ENCODE data around the gene DIP2B.
A peak's percentile ranks its signal among the peaks of the same experiment; 100 is the strongest.
"Not testable (repeated sequence)": the region's sequence is repeated elsewhere in the genome, so short reads cannot be mapped to it uniquely, and the experiment has no call there.

Gene DIP2B

DNA sequence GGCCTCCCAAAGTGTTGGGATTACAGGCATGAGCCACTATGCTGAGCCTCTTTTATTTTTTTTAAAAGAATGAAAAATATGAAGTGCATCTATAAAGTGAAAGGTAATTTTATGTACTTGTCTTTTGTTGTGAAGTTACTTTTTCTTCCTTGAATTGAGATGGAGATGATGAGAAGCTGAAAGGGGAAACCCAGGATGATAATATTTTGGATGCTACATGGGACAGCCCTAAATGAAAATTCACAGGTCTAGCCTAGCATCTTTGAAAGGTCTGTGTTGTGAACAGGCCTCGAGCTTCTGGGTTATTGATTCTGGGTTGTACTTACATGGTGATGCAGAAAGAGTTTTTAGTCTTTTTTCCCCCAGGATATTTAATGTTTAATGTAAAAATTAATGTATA, 14.6 kb downstream of the DIP2B start:
- no peak for FAIRE-seq

GRCh38 chr12:50520416-50521207, 15.8 kb downstream of the DIP2B start:
- peak; percentile 56 for FAIRE-seq

- FAIRE-seq, result not testable (repeated sequence)
Measured at GRCh38 chr12:50521781-50522180, 17.0 kb downstream of the DIP2B start.

DNA sequence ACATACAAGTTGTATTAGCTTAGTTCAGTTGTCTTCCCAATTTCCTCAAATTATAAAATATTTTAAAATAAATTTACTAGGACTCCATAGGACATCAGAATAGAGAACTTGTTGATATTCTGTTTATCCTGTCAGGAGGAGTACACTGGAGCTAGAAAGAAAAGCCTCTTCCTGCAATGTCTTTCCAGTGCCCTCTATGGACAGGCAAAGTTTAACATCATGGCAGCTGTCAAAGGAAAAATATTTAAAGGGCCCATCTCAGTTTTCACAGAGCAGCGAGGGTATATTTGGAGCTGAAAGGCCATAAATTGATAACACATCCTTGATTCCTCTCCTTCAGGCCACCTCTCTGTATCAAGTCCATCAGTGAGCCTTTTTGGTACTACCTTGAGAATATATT, 19.0 kb downstream of the DIP2B start:
- no peak for FAIRE-seq

- no peak for FAIRE-seq
Measured at GRCh38 chr12:50524621-50525020, 19.8 kb downstream of the DIP2B start.

DNA sequence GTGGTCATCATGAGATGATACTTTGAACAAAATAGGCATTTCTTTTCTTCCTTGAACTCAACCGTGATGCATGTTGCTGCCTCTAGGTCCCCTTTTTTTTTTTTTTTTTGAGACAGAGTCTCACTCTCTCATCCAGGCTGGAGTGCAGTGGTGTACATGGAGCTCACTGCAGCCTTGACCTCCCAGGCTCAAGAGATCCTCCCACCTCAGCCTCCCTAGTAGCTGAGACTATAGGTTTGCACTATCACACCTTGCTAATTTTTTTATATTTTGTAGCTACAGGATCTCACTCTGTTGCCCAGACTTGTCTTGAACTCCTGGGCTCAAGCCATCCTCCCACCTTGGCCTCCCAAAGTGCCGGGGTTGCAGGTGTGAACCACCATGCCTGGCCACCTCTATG, 20.6 kb downstream of the DIP2B start:
- FAIRE-seq, result no peak

DNA sequence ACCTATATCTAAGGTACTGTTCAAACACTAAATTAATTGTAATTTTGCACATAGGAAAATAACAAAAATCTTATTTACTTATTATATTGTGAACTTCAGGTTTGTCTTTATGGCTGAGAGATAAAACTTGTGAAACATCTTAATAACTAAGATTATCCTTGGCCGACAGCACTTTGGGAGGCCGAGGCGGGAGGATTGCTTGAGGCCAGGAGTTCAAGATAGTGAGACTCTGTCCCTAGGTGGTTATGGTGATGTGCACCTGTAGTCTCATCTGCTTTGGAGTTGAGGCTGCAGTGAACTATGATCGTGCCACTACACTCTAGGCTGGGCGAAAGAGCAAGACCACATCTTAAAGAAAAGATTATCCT, 22.6 kb downstream of the DIP2B start:
- no peak for FAIRE-seq

DNA sequence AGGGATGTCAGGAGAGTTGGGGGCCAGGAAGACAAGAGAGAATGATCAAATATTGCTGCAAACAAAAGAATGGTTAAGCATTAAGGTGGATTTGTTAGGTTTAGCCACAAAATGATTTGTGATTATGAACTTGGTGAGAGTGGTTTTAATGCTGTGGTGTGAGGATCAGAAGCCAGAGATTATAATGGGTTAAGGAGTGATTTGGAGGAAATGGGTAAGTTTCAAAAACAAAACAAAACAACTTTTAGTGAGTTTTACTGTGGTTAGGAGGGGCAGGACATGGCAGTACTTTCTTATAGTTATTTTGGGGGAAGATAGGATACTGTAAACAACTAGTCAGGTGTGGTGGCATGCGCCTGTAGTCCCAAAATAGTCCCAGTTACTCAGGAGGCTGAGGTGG, 24.0 kb downstream of the DIP2B start:
- FAIRE-seq, result no peak

- FAIRE-seq, result no peak
Measured at GRCh38 chr12:50529345-50529744, 24.6 kb downstream of the DIP2B start.

DNA sequence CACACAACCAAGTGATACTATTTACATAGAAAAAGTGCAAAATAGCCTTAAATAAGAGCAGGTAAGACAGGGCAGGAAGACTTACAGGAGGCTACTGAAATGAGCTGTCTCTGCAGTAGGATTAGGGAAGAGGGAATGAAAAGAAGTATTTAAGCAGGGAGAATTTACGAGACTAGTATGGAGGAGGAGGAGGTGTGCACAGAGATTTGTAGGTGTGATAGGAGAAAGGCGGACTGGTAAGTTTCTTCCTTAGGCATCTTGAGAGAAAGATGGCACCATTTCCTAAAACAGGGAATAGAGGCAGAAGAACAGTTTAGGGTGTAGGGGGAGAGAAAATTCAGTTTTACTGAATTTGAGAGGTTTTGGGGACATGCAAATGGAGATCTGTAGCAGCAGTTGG, 25.7 kb downstream of the DIP2B start:
- no peak for FAIRE-seq

- no peak for FAIRE-seq
Measured at GRCh38 chr12:50533203-50533584, 28.4 kb downstream of the DIP2B start.

GRCh38 chr12:50533971-50534370, 29.2 kb downstream of the DIP2B start:
- no peak for FAIRE-seq

DNA sequence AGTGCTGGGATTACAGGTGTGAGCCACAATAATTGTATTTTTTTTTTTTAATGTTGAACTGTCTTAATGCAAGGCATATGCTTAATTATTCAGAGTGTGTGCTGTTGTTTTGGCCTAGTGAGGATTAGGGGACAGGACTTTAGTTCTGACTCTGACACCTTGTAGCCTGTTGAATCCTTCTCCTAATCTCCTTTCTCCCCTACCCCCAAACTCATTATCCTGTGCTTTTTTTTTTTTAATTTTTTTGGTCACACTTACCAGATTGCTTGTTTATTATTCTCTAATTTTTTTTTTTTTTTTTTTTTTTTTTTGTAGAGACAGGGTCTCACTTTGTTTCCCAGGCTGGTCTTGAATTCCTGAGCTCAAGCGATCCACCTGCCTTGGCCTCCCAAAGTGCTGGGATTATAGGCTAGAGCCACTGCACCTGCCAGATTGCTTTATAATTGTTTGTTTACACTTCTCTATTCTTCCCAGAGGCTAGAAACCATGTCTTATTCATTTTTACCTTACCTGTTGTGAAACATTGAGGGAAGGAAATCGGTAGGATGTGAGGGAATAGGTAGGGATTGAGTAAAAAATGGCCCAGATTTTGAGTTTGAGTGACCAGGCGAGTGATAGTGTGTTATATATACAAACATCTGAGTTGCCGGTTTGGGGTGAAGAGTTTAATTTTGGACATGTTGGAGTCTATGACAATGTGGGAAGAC, 32.2 kb downstream of the DIP2B start:
- FAIRE-seq, result no peak

GRCh38 chr12:50537538-50537919, 32.7 kb downstream of the DIP2B start:
- FAIRE-seq, result no peak

DNA sequence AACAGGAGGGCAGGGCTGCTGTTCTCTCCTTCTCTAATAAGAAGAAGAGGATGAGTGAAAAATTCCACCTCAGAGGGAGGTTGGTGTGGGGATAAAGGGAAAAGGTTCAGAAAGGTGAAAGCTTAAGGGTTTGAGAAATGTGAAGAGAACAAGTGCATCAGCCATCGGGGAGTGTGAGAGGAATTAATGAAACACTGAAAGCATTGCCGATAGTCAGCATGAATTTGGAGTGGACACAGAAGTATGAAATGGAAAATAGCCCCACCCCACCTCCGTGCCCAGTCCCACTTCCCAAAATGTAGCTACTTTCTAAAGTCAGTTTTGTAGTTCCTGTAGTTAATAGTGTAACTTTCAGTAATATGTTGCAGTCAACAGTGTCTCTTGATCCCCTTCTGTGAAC, 33.4 kb downstream of the DIP2B start:
- FAIRE-seq, result no peak

DNA sequence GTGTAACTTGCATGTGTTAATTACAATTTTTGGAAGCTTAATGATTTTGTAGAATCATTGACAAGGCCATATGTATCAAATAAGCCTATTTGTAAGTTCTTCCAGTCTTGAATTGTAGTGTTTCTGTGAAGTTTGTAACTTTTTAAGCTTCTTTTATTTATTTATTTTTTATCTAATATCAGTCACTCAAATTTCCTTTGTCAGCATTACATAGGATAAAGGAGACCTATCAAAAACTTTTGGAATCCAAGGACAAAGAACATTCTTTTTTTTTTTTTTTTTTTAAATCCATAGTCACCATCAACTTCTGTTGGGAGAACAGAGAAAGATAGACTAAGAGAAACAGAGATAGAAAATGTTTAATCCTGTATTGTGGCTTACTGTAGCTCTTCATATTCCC, 36.4 kb downstream of the DIP2B start:
- no peak for FAIRE-seq

DNA sequence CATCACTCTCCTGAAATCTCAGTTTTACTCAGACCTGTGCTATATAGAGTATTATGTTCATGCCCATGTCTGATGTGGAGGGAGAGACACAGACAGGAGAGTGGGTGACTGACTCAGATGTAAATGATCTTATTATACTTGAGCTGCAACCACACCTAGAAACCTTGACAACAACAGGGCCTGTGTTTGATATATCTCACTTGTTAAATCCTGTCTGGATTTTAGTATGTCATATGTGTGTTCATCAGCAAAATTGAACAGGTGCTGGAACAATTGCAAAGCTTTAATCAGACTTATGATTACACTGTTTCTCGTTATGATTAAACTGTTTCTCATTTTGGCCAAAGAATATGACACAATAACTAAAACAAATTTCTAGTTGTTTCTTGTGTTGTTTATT, 37.7 kb downstream of the DIP2B start:
- FAIRE-seq, result peak; percentile 60

GRCh38 chr12:50543188-50543587, 38.4 kb downstream of the DIP2B start:
- not testable (repeated sequence) for FAIRE-seq

DNA sequence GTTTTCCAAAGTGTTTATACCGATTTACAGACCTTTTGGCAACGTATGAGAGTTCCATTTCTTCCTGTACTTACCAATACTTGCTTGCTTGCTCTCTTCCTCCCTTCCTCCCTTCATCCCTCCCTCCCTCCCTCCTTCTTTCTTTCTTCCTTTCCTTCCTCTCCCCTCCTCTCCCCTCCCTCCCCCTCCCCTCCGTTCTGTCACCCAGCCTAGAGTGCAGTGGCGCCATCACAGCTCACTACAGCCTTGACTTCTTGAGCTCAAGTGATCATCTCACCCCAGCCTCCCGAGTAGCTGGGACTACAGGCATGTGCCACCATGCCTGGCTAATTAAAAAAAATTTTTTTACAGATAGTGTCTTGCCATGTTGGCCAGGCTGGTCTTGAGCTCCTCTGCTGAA, 40.4 kb downstream of the DIP2B start:
- FAIRE-seq, result no peak

DNA sequence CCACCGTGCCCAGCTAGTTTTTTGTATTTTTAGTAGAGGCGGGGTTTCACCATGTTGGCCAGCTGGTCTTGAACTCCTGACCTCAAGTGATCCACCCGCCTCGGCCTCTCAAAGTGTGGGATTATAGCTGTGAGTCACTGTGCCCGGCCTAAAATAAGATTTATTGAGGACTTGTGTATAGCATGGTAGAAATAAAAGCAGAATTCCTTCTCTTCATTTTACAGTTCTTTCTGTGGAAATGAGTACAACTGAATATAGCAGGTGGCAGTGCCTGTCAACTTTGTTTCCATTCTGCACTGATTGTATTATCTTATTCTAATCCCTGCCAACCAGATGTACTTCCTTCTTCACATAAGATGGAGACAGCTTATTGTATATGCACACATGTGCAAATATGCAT, 41.0 kb downstream of the DIP2B start:
- no peak for FAIRE-seq

DNA sequence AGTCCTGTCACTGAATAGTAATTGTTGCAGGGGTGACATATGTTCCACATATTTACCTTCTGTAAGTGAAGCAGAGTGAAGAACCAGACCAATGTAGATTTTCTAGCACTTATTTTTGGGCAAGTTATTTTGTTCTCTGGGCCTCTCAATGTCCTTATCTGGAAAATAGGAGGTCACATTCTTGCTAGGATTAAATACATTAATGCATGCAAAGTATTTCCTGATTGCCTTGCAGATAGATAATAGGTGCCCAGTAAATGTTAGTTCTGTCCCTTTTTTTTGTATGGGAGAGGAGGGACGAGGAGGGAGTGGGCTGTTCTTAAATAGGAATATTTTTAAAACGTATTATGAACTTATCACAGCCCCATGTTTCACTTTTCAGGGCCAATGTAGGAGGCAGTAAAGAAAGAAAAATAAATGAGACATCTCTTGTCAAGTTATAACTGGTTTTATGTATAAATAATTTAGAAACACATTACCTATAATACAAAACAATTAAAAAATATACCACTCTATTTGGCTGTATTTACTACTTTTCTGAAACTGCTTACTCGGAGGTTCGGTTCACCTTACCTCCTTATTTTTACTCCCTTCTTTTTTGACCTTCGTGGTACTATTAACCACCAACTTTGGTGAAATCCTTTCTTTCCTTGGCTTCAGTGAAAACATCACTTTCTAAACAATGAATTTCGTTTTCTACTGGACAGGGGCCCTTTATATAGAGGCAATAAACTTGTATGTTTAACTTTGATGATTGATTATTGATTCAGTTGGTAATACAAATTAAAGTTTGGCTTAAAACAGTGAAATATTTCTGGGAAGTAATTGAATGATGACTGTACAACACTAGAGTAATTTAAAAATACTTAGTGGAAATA, 41.9 kb downstream of the DIP2B start:
- no peak for FAIRE-seq

- FAIRE-seq, result no peak
Measured at GRCh38 chr12:50547742-50548141, 43.0 kb downstream of the DIP2B start.

DNA sequence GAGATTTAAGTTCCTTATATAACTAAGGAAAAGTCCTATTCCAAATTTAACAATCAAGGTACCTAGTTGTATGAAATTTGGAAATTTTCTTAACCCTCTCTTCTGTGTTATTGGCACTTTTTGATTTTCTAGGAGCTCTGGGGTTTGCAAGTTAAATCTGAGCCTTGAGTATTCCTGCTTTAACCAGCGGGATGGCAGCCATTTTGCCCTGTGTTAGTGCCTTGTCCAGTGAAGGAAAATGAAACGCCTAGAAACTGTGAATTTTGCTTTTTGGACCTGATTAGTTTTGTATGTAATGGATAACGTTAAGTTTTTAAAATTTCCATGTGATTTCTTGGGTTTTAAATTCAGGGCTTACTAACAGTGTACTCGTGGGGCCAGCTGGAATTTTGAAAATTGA, 45.1 kb downstream of the DIP2B start:
- FAIRE-seq, result no peak

Measured in islet of Langerhans (tissue), 1 donor.